ENCODE results near the gene GAB4. TPM values are rescaled to one million over a fixed set of nuclear protein-coding genes. Genes with fewer than 3 reads are reported as not detected.

GAB4 gene
- total RNA-seq, 1 donor = not detected

- TF ChIP-seq CTCF (IDR thresholded peaks at IDR 0.05; ENCODE audit: insufficient read depth, low read depth, low read length) = no peak
- H3K4me3 ChIP-seq (ENCODE audit: low read depth, low read length) = no peak overlapping the region
- no peak for DNase-seq (ENCODE audit: low read depth)
These were observed 46.4 kb downstream of the GAB4 start for GRCh38 chr22:16961477-16962186.

GRCh38 chr22:16960884-16961249, 47.2 kb downstream of the GAB4 start:
- no peak for DNase-seq (ENCODE audit: low read depth)
- no peak overlapping the region for H3K4me3 ChIP-seq (ENCODE audit: low read depth, low read length)
- no peak for TF ChIP-seq CTCF (IDR thresholded peaks at IDR 0.05; ENCODE audit: insufficient read depth, low read depth, low read length)

GRCh38 chr22:16960220-16960883, 47.7 kb downstream of the GAB4 start:
- no peak for DNase-seq (ENCODE audit: low read depth)
- no peak for TF ChIP-seq CTCF (IDR thresholded peaks at IDR 0.05; ENCODE audit: insufficient read depth, low read depth, low read length)
- no peak overlapping the region for H3K4me3 ChIP-seq (ENCODE audit: low read depth, low read length)

GRCh38 chr22:16959345-16959930, 48.6 kb downstream of the GAB4 start:
- DNase-seq (ENCODE audit: low read depth) = no peak

GRCh38 chr22:16958475-16958874, 49.5 kb downstream of the GAB4 start:
- no peak for TF ChIP-seq CTCF (IDR thresholded peaks at IDR 0.05; ENCODE audit: insufficient read depth, low read depth, low read length)
- DNase-seq (ENCODE audit: low read depth) = no peak
- H3K4me3 ChIP-seq (ENCODE audit: low read depth, low read length) = no peak overlapping the region

More at GRCh38 chr22:16959345-16959930, 48.6 kb downstream of the GAB4 start:
- H3K4me3 ChIP-seq (ENCODE audit: low read depth, low read length) = no peak overlapping the region
- TF ChIP-seq CTCF (IDR thresholded peaks at IDR 0.05; ENCODE audit: insufficient read depth, low read depth, low read length) = no peak

GRCh38 chr22:16957781-16958180, 50.2 kb downstream of the GAB4 start:
- no peak for TF ChIP-seq CTCF (IDR thresholded peaks at IDR 0.05; ENCODE audit: insufficient read depth, low read depth, low read length)
- DNase-seq (ENCODE audit: low read depth) = no peak
- H3K4me3 ChIP-seq (ENCODE audit: low read depth, low read length) = no peak overlapping the region
